GM12873 (cell line): ENCODE results near the gene ETNK2.

Source experiments
- CTCF ChIP-seq: IDR thresholded peaks from 2 replicates; pipeline ENCODE4 v1.5.1; 2012; ENCODE audit warnings: low read depth, mild to moderate bottlenecking, moderate library complexity, low read length, control low read depth; ENCODE audit not compliant: insufficient read depth; ENCODE audit errors: missing control alignments

The ETNK2 gene

GRCh38 chr1:204085876-204086275 lies 66.0 kb downstream of the ETNK2 start:
- TF ChIP-seq CTCF = no peak

GRCh38 chr1:204084247-204084772 lies 67.5 kb downstream of the ETNK2 start:
- no peak for TF ChIP-seq CTCF

- TF ChIP-seq CTCF = no peak
Observed at GRCh38 chr1:204083491-204083890, 68.4 kb downstream of the ETNK2 start.

- TF ChIP-seq CTCF = no peak
Observed at GRCh38 chr1:204081791-204082513, 69.9 kb downstream of the ETNK2 start.

- TF ChIP-seq CTCF = no peak
Observed at GRCh38 chr1:204081164-204081790, 70.6 kb downstream of the ETNK2 start.
